Smooth muscle cell of the pulmonary artery (primary cell): ENCODE data around the gene ZNF665. TPM values are rescaled to one million over a fixed set of nuclear protein-coding genes. Genes with fewer than 3 reads are reported as not detected.

Experiments
- total RNA-seq: library from RNA; depleted of rRNA; stranded (reverse); fragments of >200 nt; gene quantifications from 2 replicates; pipeline ENCODE4 v1.2.3, GENCODE V29; 2014

The ZNF665 gene
- 3.3 and 5.7 TPM in 2 replicates for total RNA-seq

DNA sequence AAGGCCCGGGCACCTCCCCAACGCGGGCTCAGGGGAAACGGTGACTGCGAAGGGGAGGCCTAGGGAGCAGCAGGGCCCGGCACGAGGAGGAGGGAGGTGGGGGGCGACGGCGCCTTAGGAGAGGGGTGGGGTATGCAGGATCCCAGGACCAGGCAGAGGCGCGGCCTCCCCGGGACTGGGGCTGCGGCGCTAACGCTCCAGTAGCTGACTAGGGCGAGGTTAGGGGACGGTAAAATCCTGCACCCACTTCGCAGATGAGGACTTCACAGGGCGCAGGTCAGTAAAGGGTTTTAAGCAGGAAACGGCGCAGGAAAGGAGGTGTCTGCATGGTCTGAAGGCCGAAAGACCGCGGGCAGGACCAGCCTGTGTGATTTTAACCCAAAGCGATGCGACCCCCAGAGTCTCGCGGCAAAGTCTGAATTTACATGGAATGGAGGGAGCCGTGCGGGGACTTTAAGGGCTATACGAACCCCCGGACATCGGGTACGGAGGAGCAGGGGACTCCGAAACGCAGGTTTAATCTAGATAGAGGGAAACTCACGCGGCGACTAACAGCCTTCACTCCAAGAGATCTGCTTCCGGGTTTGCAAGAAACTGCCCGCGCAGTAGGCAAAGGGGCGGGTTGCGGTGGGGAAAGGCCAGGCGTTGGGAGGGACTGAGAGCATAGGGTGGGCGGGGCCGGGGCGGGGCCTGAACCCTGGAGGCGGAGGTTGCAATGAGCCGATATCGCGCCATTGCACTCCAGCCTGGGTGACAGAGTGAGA, at the start of gene ZNF665:
Gene ZNF665 (minus strand): TSS at position 588 of the 764 bp plus-strand sequence. CDS start 10,460 bp downstream, outside the sequence.

GRCh38 chr19:53132141-53132991, 60.8 kb downstream of the ZNF665 start, which contains the start of gene ZNF415:
ZNF415 (minus strand) TSS chr19:53132910; CDS start chr19:53122676, 10,234 bp downstream.

Other genes with a start within 250 kb of the ZNF665 start
- 8.0 and 8.5 TPM in 2 replicates for gene ZNF816, start 230.5 kb downstream of the ZNF665 start, total RNA-seq
- not detected in 2 replicates for gene ERVV-1, start 179.4 kb downstream of the ZNF665 start, total RNA-seq
- gene ERVV-2, start 148.6 kb downstream of the ZNF665 start, total RNA-seq: 0.03 TPM in 1 of 2 replicates, not detected in the other
- 39.1 and 44.5 TPM in 2 replicates for gene ZNF160, start 89.9 kb downstream of the ZNF665 start, total RNA-seq
- gene ZNF415, start 60.4 kb downstream of the ZNF665 start, total RNA-seq: 9.5 and 12.0 TPM in 2 replicates
- gene ZNF347, start 34.3 kb downstream of the ZNF665 start, total RNA-seq: 6.8 and 8.2 TPM in 2 replicates
- 14.7 and 14.8 TPM in 2 replicates for gene ZNF677, start 61.5 kb upstream of the ZNF665 start, total RNA-seq
- not detected in 2 replicates for gene VN1R2, start 64.9 kb upstream of the ZNF665 start, total RNA-seq
- gene VN1R4, start 74.4 kb upstream of the ZNF665 start, total RNA-seq: not detected in 2 replicates
- gene ZNF845, start 140.4 kb upstream of the ZNF665 start, total RNA-seq: 7.3 and 7.8 TPM in 2 replicates
- 6.0 and 9.1 TPM in 2 replicates for gene ZNF525, start 172.3 kb upstream of the ZNF665 start, total RNA-seq
- 13.0 and 13.2 TPM in 2 replicates for gene ZNF765, start 201.8 kb upstream of the ZNF665 start, total RNA-seq
- 10.0 and 12.1 TPM in 2 replicates for gene ZNF761, start 238.6 kb upstream of the ZNF665 start, total RNA-seq